Measurements from ENCODE around the gene PRXL2B.
"Not testable (repeated sequence)": the region's sequence is repeated elsewhere in the genome, so short reads cannot be mapped to it uniquely, and the experiment has no call there.

The PRXL2B gene

GRCh38 chr1:2551544-2551943, 35.0 kb upstream of the PRXL2B start:
- DNase-seq = not testable (repeated sequence)

GRCh38 chr1:2552189-2552588, 34.4 kb upstream of the PRXL2B start:
- DNase-seq = no peak

DNA sequence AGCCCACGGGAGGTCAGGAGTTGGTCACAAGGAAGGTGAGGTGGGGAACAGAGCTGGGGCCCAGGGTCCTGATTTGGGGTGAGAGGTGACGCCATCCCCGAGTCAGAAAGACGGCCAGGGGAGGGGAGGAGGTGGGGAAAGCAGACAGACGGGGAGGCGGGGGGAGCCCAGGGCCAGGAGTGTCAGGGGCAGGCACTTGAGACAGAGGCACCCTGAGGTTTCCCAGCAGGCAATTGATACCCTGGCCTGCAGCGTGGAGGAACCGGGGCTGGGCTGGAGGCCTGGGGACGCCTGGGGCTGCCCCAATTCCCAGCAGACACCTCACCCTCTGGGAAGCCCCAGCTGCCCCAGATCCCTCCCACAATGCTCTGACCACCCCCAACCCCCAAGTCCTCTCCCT, 33.5 kb upstream of the PRXL2B start:
- not testable (repeated sequence) for DNase-seq

- no peak for DNase-seq
Measured at GRCh38 chr1:2553871-2554620, 32.5 kb upstream of the PRXL2B start.

DNA sequence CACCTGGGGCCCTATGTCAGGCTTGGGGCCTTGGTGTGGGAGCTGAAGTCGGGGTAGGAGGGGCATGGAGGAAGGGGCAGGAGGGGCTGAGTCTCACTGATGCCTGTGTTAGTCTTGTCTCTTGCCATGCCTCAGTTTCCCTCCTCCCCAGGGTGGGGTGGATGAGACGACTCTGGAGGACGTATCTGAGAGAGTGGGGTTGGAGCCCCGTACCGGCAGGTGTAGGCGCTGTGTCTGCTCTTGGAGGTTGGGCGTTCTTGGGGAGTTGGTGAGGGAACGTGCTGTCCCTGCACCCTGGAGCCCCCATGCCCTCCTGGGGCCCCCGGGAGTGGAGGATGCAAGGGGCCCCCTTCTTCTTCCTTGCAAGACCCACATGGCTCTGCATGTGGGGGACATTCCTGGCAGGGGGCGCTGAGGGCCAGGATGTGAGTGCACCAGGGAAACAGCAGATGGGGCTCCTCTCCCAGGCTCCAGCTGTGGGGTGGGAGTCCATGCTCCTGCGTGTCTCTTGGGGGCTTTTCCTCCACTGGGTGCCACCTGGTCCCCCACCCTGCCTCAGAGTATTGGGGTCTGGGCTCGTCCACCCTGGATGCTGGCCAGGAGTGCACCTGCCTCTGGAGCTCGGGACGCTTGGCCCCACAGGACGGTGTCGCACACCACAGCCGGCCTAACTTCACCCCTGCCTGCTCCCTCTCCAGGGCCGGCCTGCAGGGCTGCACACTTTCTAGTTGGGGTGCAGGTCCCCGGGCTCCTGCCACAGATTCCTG, 31.8 kb upstream of the PRXL2B start:
- DNase-seq = no peak

- DNase-seq = no peak
Measured at GRCh38 chr1:2555634-2556276, 30.8 kb upstream of the PRXL2B start.

DNA sequence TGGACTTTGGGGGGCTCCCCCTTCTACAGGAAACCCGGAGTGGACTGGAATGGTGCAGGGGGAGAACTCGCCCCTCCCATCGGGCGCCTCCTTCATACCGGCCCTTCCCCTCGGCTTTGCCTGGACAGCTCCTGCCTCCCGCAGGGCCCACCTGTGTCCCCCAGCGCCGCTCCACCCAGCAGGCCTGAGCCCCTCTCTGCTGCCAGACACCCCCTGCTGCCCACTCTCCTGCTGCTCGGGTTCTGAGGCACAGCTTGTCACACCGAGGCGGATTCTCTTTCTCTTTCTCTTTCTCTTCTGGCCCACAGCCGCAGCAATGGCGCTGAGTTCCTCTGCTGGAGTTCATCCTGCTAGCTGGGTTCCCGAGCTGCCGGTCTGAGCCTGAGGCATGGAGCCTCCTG, 30.3 kb upstream of the PRXL2B start, which contains the start of gene TNFRSF14:
TNFRSF14 (plus strand) TSS at position 95 of the 401 bp plus-strand sequence; CDS start at position 389, 294 bp downstream.
- DNase-seq = no peak

- no peak for DNase-seq
Measured at GRCh38 chr1:2556678-2557481, 29.7 kb upstream of the PRXL2B start.

- DNase-seq = no peak
Measured at GRCh38 chr1:2557482-2558400, 28.8 kb upstream of the PRXL2B start.

GRCh38 chr1:2558420-2558819, 28.2 kb upstream of the PRXL2B start:
- no peak for DNase-seq

DNA sequence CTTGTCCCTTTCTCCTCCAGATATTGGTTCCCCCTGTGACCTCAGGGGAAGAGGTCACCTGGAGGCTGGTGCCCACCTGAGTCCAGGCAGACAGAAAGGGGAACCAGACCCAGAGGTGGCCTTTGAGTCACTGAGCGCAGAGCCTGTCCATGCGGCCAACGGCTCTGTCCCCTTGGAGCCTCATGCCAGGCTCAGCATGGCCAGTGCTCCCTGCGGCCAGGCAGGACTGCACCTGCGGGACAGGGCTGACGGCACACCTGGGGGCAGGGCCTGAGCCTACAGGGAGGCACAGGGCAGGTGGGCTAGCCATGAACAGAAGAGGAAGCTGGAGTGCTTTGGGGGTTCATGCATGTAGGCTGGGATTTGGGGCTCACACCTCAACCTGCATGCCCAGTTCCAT, 27.7 kb upstream of the PRXL2B start:
- no peak for DNase-seq

- DNase-seq = no peak
Measured at GRCh38 chr1:2559509-2560298, 26.9 kb upstream of the PRXL2B start.

DNA sequence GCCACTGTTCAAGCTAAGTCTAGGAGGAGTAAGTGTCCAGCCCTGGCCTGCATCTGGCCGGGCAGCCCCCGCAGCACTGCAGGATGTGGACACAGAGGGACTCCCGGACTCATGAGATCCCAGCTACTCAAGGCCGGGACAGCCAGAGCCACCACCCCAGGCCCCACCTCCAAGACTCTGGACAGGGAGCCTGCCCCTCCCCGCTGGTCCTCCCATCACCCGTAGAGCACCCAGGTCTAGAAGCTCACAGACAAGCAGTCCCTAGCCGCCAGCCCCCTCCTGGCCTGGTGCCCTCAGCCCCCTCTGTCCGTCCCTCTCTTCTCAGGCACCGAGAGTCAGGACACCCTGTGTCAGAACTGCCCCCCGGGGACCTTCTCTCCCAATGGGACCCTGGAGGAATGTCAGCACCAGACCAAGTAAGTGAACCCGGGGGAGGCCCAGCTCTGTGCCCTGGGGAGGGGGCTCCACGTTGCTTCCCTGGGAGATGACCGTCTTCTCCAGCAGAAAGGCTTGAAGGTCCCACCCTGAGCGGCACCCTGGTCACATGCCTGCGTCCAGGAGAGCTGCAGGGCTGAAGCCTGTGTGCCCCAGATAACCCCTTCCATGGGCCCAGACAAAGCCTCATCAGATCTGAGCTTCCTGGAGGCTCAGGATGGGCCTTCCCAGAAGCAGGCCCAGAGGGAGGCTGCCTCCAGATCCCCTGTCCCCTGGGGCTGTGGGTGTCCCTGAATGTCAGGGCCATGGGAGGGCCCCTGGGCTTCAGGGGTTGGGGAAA, 26.1 kb upstream of the PRXL2B start:
- no peak for DNase-seq

GRCh38 chr1:2561446-2561845, 25.1 kb upstream of the PRXL2B start:
- DNase-seq = no peak

DNA sequence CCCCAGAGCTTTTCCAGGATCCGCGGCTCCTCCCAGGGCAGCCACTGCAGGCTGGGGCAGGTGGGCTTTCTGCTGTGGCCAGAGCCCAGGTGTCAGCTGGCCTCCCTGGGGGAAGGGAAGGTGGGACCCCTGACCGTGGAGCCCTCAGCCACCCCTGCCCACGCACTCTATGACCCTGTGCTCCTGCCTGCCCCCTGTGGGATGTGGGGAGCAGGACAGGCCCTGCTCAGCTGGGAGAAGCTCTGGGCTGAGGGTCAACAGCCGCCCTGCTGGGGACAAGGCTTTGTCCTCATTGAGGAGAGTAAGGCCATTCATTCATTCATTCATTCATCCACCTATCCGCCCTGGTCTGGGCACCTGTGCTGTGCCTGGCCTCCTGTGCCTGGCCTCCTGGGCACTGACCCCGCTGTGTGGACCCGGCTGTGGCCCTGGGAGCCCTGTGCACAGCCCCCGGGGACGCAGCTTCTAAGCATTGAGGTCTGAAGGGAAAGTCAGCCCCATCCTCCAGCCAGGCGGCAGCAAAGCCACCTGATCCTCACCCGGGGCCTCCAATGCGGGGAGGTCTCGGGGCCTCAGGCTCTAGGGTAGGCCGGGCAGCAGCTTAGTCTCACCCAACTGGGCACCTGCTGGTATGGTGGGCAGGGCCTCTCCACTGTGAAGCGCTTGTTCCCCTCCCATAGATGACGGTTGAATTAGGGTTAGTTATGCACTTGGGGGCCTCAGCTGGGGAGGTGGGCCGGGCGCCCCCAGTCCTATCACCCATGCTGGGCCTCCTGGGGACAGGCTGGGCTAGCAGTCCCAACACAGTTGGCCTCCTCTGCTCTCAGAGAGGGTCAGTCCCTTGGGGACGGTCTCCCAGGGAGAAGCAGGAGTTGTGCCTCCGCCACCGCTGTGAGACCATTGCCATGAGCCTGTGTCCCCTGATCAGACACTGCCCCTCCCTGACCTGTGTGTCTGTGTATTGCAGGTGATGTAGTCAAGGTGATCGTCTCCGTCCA, 24.4 kb upstream of the PRXL2B start:
- no peak for DNase-seq

DNA sequence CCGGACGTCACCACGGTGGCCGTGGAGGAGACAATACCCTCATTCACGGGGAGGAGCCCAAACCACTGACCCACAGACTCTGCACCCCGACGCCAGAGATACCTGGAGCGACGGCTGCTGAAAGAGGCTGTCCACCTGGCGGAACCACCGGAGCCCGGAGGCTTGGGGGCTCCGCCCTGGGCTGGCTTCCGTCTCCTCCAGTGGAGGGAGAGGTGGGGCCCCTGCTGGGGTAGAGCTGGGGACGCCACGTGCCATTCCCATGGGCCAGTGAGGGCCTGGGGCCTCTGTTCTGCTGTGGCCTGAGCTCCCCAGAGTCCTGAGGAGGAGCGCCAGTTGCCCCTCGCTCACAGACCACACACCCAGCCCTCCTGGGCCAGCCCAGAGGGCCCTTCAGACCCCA, 23.4 kb upstream of the PRXL2B start:
- no peak for DNase-seq

DNA sequence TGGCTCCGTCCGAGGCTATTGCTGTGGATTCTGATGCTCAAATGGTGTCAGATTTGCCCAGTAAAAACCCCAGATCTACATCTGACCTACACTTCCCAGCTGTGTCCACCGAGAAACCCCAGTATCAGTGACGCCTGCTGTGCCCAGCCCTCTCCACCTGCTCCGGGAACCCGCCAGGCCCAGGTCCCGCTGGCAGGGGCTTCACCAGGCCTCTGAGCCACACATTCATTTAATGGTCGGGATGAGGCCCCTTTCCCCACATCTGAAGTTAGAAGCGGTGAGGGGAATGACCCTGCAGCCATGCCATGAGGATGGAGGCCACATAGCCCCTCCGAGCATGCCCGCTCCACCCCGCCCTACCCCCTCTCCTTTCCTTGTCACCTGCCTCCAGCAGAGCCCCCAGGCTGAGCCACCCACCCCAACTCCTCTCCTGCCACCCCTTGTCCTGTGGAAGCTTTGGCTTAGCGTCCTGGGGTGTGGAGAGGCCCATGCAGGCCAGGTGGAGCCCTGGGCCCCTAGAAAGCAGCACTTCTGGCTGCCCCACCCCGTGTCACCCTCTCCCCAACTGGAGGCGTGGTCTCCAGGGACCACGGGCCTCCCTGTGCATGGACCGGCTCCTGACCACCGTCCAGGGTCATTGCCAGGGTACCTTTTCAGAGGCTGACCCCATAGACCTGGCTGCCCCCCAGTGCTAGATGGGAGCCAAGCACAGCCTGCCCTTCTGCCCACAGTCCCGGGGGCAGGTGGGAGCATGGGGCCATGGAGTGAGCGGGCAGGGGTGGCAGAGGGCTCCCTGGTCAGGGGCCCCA, 22.4 kb upstream of the PRXL2B start:
- no peak for DNase-seq

GRCh38 chr1:2564815-2565374, 21.7 kb upstream of the PRXL2B start:
- no peak for DNase-seq

Measured in NCI-H1930 (cell line).